ENCODE measurements around the gene TRIP10. TPM values are rescaled to one million over a fixed set of nuclear protein-coding genes. Genes with fewer than 3 reads are reported as not detected.

Gene TRIP10
- total RNA-seq, 1 experiment from 2014 or later, result 49.7 TPM

GRCh38 chr19:6778386-6778785, 38.9 kb downstream of the TRIP10 start:
- CTCF ChIA-PET, result no interaction called here
- POLR2A ChIA-PET, result no interaction called here

GRCh38 chr19:6779206-6779605, 39.7 kb downstream of the TRIP10 start:
- H3K27me3 Mint-ChIP-seq (ENCODE audit: insufficient read depth, unreplicated experiment), result peaks cover 12% of the 10 kb centered on the region
- no peaks in the 10 kb centered on the region for H3K4me1 Mint-ChIP-seq (ENCODE audit: insufficient read depth, unreplicated experiment)
- POLR2A ChIA-PET, result no interaction called here
- intact Hi-C loops (cut with micrococcal nuclease), result no loop called here
- no peak for DNase-seq (ENCODE audit: unreplicated experiment)
- CTCF ChIA-PET, result interaction anchor here (0.6 kb wide), 1 partner anchor 476 kb away, joined by 4 read pairs; no protein-coding TSS in a partner anchor
- TF ChIP-seq CTCF (IDR thresholded peaks at IDR 0.05; ENCODE audit: unreplicated experiment), result no peak
- no peaks in the 10 kb centered on the region for H3K36me3 Mint-ChIP-seq (ENCODE audit: insufficient read depth, unreplicated experiment)
- no peak overlapping the region for H3K4me3 Mint-ChIP-seq (ENCODE audit: unreplicated experiment)
- peaks cover 17% of the 10 kb centered on the region for H3K9me3 Mint-ChIP-seq (ENCODE audit: unreplicated experiment)
- no TSS peak for BruUV-seq (replicated peaks)
- no peak overlapping the region for H3K27ac Mint-ChIP-seq (ENCODE audit: low read depth, unreplicated experiment)

More at GRCh38 chr19:6778386-6778785, 38.9 kb downstream of the TRIP10 start:
- TF ChIP-seq CTCF (IDR thresholded peaks at IDR 0.05; ENCODE audit: unreplicated experiment), result no peak
- Mint-ChIP-seq H3K27ac (ENCODE audit: low read depth, unreplicated experiment) (no peak overlapping the region), H3K4me3 (ENCODE audit: unreplicated experiment) (no peak overlapping the region), H3K9me3 (ENCODE audit: unreplicated experiment) (peaks cover 17% of the 10 kb centered on the region), H3K27me3 (ENCODE audit: insufficient read depth, unreplicated experiment) (peaks cover 12% of the 10 kb centered on the region), H3K36me3 (ENCODE audit: insufficient read depth, unreplicated experiment) (no peaks in the 10 kb centered on the region), H3K4me1 (ENCODE audit: insufficient read depth, unreplicated experiment) (no peaks in the 10 kb centered on the region)
- intact Hi-C loops (cut with micrococcal nuclease), result no loop called here
- no TSS peak for BruUV-seq (replicated peaks)
- DNase-seq (ENCODE audit: unreplicated experiment), result no peak

GRCh38 chr19:6787393-6787792, 47.9 kb downstream of the TRIP10 start:
- no peak overlapping the region for H3K27ac Mint-ChIP-seq (ENCODE audit: low read depth, unreplicated experiment)
- H3K4me3 Mint-ChIP-seq (ENCODE audit: unreplicated experiment), result no peak overlapping the region
- no TSS peak for BruUV-seq (replicated peaks)
- H3K9me3 Mint-ChIP-seq (ENCODE audit: unreplicated experiment), result peaks cover 7% of the 10 kb centered on the region
- ChIA-PET POLR2A (no interaction called here), CTCF (no interaction called here)
- H3K27me3 Mint-ChIP-seq (ENCODE audit: insufficient read depth, unreplicated experiment), result peaks cover 15% of the 10 kb centered on the region
- H3K4me1 Mint-ChIP-seq (ENCODE audit: insufficient read depth, unreplicated experiment), result no peaks in the 10 kb centered on the region
- intact Hi-C loops (cut with micrococcal nuclease), result no loop called here
- no peak for DNase-seq (ENCODE audit: unreplicated experiment)
- H3K36me3 Mint-ChIP-seq (ENCODE audit: insufficient read depth, unreplicated experiment), result no peaks in the 10 kb centered on the region
- TF ChIP-seq CTCF (IDR thresholded peaks at IDR 0.05; ENCODE audit: unreplicated experiment), result no peak

GRCh38 chr19:6788896-6789295, 49.4 kb downstream of the TRIP10 start:
- peaks cover 9% of the 10 kb centered on the region for H3K9me3 Mint-ChIP-seq (ENCODE audit: unreplicated experiment)
- H3K4me3 Mint-ChIP-seq (ENCODE audit: unreplicated experiment), result no peak overlapping the region
- TF ChIP-seq CTCF (IDR thresholded peaks at IDR 0.05; ENCODE audit: unreplicated experiment), result no peak
- no peak overlapping the region for H3K27ac Mint-ChIP-seq (ENCODE audit: low read depth, unreplicated experiment)
- H3K4me1 Mint-ChIP-seq (ENCODE audit: insufficient read depth, unreplicated experiment), result no peaks in the 10 kb centered on the region
- intact Hi-C loops (cut with micrococcal nuclease), result no loop called here
- POLR2A ChIA-PET, result no interaction called here
- no TSS peak for BruUV-seq (replicated peaks)
- H3K27me3 Mint-ChIP-seq (ENCODE audit: insufficient read depth, unreplicated experiment), result peaks cover 19% of the 10 kb centered on the region
- CTCF ChIA-PET, result no interaction called here
- DNase-seq (ENCODE audit: unreplicated experiment), result no peak
- no peaks in the 10 kb centered on the region for H3K36me3 Mint-ChIP-seq (ENCODE audit: insufficient read depth, unreplicated experiment)
